ENCODE measurements around the gene ZNF345.

The ZNF345 gene

GRCh38 chr19:36918090-36918489, 67.4 kb downstream of the ZNF345 start:
- no peak for DNase-seq
